ENCODE data around the gene IRF9. TPM values are rescaled to one million over a fixed set of nuclear protein-coding genes. Genes with fewer than 3 reads are reported as not detected.
A peak's percentile ranks its signal among the peaks of the same experiment; 100 is the strongest.

IRF9 gene
- total and polyA plus RNA-seq, 2 of the 13 experiments (the other 11 are each of a cell fraction or from before 2014, with no cell fraction given): 14.9 to 49.7 TPM

DNA sequence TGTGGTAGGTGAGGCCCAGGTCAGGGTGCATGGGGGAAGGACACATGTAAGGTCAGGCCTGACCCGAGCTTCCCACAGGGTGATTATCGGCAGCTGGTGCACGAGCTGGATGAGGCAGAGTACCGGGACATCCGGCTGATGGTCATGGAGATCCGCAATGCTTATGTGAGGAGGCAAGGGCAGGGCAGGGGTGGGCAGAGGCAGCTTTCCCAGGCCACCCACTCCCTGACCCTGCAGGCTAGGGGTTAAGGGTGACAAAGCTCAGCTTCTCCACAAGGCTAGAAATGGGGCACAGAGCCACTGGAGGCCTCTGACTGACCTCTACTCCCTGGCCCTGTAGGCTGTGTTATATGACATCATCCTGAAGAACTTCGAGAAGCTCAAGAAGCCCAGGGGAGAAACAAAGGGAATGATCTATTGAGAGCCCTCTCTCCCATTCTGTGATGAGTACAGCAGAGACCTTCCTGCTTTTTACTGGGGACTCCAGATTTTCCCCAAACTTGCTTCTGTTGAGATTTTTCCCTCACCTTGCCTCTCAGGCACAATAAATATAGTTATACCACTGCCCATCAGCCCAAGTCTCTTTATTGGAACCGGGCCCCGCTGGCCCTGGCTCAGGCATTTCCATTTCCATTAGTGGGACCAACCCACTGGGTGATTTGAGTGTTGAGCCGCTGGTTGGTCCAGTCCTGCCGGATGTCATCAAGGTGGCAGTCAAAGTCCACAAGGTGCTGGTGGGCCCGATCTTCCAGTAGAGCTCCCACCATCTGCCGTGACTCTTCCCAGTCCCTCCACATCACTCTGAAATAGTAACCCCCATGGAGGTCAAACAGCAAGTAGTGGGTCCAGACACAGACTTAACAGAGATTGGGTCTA, 22.4 kb upstream of the IRF9 start (continued):
- TF ChIP-seq, protein P1, sequence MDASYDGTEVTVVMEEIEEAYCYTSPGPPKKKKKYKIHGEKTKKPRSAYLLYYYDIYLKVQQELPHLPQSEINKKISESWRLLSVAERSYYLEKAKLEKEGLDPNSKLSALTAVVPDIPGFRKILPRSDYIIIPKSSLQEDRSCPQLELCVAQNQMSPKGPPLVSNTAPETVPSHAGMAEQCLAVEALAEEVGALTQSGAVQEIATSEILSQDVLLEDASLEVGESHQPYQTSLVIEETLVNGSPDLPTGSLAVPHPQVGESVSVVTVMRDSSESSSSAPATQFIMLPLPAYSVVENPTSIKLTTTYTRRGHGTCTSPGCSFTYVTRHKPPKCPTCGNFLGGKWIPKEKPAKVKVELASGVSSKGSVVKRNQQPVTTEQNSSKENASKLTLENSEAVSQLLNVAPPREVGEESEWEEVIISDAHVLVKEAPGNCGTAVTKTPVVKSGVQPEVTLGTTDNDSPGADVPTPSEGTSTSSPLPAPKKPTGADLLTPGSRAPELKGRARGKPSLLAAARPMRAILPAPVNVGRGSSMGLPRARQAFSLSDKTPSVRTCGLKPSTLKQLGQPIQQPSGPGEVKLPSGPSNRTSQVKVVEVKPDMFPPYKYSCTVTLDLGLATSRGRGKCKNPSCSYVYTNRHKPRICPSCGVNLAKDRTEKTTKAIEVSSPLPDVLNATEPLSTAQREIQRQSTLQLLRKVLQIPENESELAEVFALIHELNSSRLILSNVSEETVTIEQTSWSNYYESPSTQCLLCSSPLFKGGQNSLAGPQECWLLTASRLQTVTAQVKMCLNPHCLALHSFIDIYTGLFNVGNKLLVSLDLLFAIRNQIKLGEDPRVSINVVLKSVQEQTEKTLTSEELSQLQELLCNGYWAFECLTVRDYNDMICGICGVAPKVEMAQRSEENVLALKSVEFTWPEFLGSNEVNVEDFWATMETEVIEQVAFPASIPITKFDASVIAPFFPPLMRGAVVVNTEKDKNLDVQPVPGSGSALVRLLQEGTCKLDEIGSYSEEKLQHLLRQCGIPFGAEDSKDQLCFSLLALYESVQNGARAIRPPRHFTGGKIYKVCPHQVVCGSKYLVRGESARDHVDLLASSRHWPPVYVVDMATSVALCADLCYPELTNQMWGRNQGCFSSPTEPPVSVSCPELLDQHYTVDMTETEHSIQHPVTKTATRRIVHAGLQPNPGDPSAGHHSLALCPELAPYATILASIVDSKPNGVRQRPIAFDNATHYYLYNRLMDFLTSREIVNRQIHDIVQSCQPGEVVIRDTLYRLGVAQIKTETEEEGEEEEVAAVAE (CRISPR knock-in tag; IDR thresholded peaks at IDR 0.05; ENCODE audit: borderline replicate concordance): no peak
- no peak for TF ChIP-seq ZNF496 (CRISPR knock-in tag; IDR thresholded peaks at IDR 0.05; ENCODE audit: insufficient replicate concordance)
- TF ChIP-seq ZNF546 (CRISPR knock-in tag; conservative IDR thresholded peaks at IDR 0.05): no peak
- 0 out of 2 replicates have a peak, but pooled peaks have one; percentile 53 for TF ChIP-seq ZNF333 (CRISPR knock-in tag; IDR thresholded peaks at IDR 0.05; ENCODE audit: borderline replicate concordance)
- no peak for TF ChIP-seq SUZ12 (IDR thresholded peaks at IDR 0.05; ENCODE audit: low read depth, low read length)
- no peak for TF ChIP-seq RXRA (CRISPR knock-in tag; IDR thresholded peaks at IDR 0.05)
- no peak for TF ChIP-seq SOX13 (IDR thresholded peaks at IDR 0.05)
- TF ChIP-seq SOX13 (CRISPR knock-in tag; conservative IDR thresholded peaks at IDR 0.05 in 1 of 2, IDR thresholded peaks at IDR 0.05 in 1 of 2): no peak
- TF ChIP-seq SALL1 (CRISPR knock-in tag; IDR thresholded peaks at IDR 0.05): 0 out of 2 replicates have a peak, but pooled peaks have one; percentile 9
- no peak for TF ChIP-seq XRCC5 (optimal IDR thresholded peaks at IDR 0.05; ENCODE audit: low read length)
- TF ChIP-seq, protein P2, sequence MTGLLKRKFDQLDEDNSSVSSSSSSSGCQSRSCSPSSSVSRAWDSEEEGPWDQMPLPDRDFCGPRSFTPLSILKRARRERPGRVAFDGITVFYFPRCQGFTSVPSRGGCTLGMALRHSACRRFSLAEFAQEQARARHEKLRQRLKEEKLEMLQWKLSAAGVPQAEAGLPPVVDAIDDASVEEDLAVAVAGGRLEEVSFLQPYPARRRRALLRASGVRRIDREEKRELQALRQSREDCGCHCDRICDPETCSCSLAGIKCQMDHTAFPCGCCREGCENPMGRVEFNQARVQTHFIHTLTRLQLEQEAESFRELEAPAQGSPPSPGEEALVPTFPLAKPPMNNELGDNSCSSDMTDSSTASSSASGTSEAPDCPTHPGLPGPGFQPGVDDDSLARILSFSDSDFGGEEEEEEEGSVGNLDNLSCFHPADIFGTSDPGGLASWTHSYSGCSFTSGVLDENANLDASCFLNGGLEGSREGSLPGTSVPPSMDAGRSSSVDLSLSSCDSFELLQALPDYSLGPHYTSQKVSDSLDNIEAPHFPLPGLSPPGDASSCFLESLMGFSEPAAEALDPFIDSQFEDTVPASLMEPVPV (CRISPR knock-in tag; IDR thresholded peaks at IDR 0.05): 0 out of 2 replicates have a peak, but pooled peaks have one; percentile 8
- peak; percentile 64; the same call in 1 of the 2 replicates for TF ChIP-seq ZFX (CRISPR knock-in tag; IDR thresholded peaks at IDR 0.05; ENCODE audit: low read depth)
- TF ChIP-seq, protein P3, sequence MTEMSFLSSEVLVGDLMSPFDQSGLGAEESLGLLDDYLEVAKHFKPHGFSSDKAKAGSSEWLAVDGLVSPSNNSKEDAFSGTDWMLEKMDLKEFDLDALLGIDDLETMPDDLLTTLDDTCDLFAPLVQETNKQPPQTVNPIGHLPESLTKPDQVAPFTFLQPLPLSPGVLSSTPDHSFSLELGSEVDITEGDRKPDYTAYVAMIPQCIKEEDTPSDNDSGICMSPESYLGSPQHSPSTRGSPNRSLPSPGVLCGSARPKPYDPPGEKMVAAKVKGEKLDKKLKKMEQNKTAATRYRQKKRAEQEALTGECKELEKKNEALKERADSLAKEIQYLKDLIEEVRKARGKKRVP (CRISPR knock-in tag; IDR thresholded peaks at IDR 0.05): no peak
- no peak for TF ChIP-seq MEF2D (CRISPR knock-in tag; IDR thresholded peaks at IDR 0.05)
- TF ChIP-seq, protein P4, sequence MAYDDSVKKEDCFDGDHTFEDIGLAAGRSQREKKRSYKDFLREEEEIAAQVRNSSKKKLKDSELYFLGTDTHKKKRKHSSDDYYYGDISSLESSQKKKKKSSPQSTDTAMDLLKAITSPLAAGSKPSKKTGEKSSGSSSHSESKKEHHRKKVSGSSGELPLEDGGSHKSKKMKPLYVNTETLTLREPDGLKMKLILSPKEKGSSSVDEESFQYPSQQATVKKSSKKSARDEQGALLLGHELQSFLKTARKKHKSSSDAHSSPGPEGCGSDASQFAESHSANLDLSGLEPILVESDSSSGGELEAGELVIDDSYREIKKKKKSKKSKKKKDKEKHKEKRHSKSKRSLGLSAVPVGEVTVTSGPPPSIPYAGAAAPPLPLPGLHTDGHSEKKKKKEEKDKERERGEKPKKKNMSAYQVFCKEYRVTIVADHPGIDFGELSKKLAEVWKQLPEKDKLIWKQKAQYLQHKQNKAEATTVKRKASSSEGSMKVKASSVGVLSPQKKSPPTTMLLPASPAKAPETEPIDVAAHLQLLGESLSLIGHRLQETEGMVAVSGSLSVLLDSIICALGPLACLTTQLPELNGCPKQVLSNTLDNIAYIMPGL (CRISPR knock-in tag; IDR thresholded peaks at IDR 0.05; ENCODE audit: borderline replicate concordance in 1 of 2, low read depth in 1 of 2): 0 out of 4 replicates have a peak, but pooled peaks of 1 of the 2 experiments have one; percentile 18
- TF ChIP-seq HMG20B (CRISPR knock-in tag; conservative IDR thresholded peaks at IDR 0.05): no peak; the same call in 1 of the 2 replicates

All from HepG2 (cell line).